Esophagus mucosa (tissue), 1 donor: ENCODE results near the gene PNRC2. TPM values are rescaled to one million over a fixed set of nuclear protein-coding genes. Genes with fewer than 3 reads are reported as not detected.
"Not testable (repeated sequence)": the region's sequence is repeated elsewhere in the genome, so short reads cannot be mapped to it uniquely, and the experiment has no call there.

ENCODE experiments used
- ATAC-seq: fragments of 200-7000 bp; cut with Tn5 transposase; one replicate; pipeline ENCODE4 v1.9.1; 2020
- total RNA-seq: library from RNA; stranded (reverse); gene quantifications from one replicate; pipeline ENCODE4 v1.2.4, GENCODE V29; 2023
- donor health status: DM: yes; HTN: yes; CAD: no.

Gene PNRC2
- total RNA-seq, 1 donor from 2014 or later, result 47.8 TPM

- ATAC-seq, result not testable (repeated sequence)
Observed at GRCh38 chr1:23992011-23992410, 32.4 kb downstream of the PNRC2 start.

- ATAC-seq, result no peak
Observed at GRCh38 chr1:23995431-23995837, 35.8 kb downstream of the PNRC2 start.

- ATAC-seq, result no peak
Observed at GRCh38 chr1:23996700-23997229, 37.1 kb downstream of the PNRC2 start.

- ATAC-seq, result no peak
Observed at GRCh38 chr1:23997812-23998211, 38.2 kb downstream of the PNRC2 start.

- no peak for ATAC-seq
Observed at GRCh38 chr1:23999156-23999671, 39.6 kb downstream of the PNRC2 start.

- no peak for ATAC-seq
Observed at GRCh38 chr1:24002695-24003094, 43.1 kb downstream of the PNRC2 start.

- no peak for ATAC-seq
Observed at GRCh38 chr1:24003331-24003972, 43.8 kb downstream of the PNRC2 start.

- ATAC-seq, result no peak
Observed at GRCh38 chr1:24004132-24004531, 44.5 kb downstream of the PNRC2 start.

- ATAC-seq, result no peak
Observed at GRCh38 chr1:24005163-24005562, 45.5 kb downstream of the PNRC2 start.

- ATAC-seq, result no peak
Observed at GRCh38 chr1:24007079-24007478, 47.5 kb downstream of the PNRC2 start.

GRCh38 chr1:24008574-24009184, 49.1 kb downstream of the PNRC2 start:
- not testable (repeated sequence) for ATAC-seq

- ATAC-seq, result no peak
Observed at GRCh38 chr1:24009406-24009805, 49.8 kb downstream of the PNRC2 start.

GRCh38 chr1:24010650-24011049, 51.0 kb downstream of the PNRC2 start:
- no peak for ATAC-seq

- not testable (repeated sequence) for ATAC-seq
Observed at GRCh38 chr1:24012878-24013277, 53.2 kb downstream of the PNRC2 start.

Other genes with a start within 250 kb of the PNRC2 start
- 35.1 TPM for gene ELOA, start 216.4 kb upstream of the PNRC2 start, total RNA-seq
- 63.8 TPM for gene PITHD1, start 181.4 kb upstream of the PNRC2 start, total RNA-seq
- 48.9 TPM for gene LYPLA2, start 168.7 kb upstream of the PNRC2 start, total RNA-seq
- 61.6 TPM for gene GALE, start 159.1 kb upstream of the PNRC2 start, total RNA-seq
- gene HMGCL, start 134.4 kb upstream of the PNRC2 start, total RNA-seq, result 28.2 TPM
- gene FUCA1, start 91.5 kb upstream of the PNRC2 start, total RNA-seq, result 7.7 TPM
- 0.12 TPM for gene CNR2, start 46.5 kb upstream of the PNRC2 start, total RNA-seq
- gene SRSF10, start 20.5 kb downstream of the PNRC2 start, total RNA-seq, result 48.5 TPM
- 0.88 TPM for gene MYOM3, start 152.3 kb downstream of the PNRC2 start, total RNA-seq
- 10.7 TPM for gene IL22RA1, start 183.3 kb downstream of the PNRC2 start, total RNA-seq
- 4.0 TPM for gene IFNLR1, start 227.5 kb downstream of the PNRC2 start, total RNA-seq